ENCODE data around the gene SLCO2B1. TPM values are rescaled to one million over a fixed set of nuclear protein-coding genes. Genes with fewer than 3 reads are reported as not detected.

The SLCO2B1 gene
- total RNA-seq, 4 donors from 2014 or later, result 44.6 to 297 (median 208) TPM

DNA sequence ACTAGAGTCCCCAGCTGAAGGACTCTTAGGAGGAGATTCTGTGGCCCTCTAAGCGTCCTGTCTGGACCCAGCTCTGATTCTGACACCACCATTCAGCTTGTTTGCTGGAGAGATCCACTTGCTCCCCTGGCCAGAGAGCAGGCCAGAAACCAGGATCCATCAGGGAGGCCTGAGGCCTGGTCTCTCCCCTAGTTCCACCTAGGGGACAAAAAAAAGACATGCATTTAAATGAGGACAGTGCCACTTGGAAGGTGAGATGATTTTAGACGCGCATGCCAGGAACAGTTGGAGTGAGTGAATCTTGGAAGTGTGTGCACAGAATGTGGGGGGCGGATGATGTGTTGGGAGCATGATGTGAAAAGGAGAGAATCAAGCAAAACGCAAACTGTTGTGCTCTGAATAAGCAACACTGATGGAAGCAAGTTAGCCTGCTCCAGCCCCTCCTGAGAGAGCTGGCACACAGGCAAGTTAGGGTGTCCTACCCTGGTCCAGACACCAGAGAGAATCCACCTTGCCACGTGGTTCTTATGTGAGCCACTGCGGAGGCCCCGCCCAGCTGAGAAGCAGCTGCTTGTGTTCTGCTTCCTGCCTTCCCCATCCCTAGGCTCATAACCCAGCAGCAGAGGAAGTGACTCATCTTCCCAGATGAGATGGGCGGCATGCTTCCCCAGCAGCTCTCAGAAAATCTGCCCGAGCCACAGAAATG lies 8.0 kb upstream of the SLCO2B1 start:
- peak in 1 of 2 donors; percentile 17 for TF ChIP-seq POLR2A (IDR thresholded peaks at IDR 0.05)
- TF ChIP-seq, protein P1, sequence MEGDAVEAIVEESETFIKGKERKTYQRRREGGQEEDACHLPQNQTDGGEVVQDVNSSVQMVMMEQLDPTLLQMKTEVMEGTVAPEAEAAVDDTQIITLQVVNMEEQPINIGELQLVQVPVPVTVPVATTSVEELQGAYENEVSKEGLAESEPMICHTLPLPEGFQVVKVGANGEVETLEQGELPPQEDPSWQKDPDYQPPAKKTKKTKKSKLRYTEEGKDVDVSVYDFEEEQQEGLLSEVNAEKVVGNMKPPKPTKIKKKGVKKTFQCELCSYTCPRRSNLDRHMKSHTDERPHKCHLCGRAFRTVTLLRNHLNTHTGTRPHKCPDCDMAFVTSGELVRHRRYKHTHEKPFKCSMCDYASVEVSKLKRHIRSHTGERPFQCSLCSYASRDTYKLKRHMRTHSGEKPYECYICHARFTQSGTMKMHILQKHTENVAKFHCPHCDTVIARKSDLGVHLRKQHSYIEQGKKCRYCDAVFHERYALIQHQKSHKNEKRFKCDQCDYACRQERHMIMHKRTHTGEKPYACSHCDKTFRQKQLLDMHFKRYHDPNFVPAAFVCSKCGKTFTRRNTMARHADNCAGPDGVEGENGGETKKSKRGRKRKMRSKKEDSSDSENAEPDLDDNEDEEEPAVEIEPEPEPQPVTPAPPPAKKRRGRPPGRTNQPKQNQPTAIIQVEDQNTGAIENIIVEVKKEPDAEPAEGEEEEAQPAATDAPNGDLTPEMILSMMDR (IDR thresholded peaks at IDR 0.05), result peak in 2 of 6 experiments; percentile 5 to 16
- DNase-seq, result peak; percentile 70 to 89 (median 74)
- Histone ChIP-seq H3K27ac (peak overlapping the region in 3 of 4 donors; percentile 4 to 48 (median 46)), H3K4me3 (no peak overlapping the region), H3K4me1 (peaks cover 0 to 45% (median 5%) of the 10 kb centered on the region in 4 donors), H3K36me3 (no peaks in the 10 kb centered on the region), H3K27me3 (no peaks in the 10 kb centered on the region), H3K9me3 (no peaks in the 10 kb centered on the region)

DNA sequence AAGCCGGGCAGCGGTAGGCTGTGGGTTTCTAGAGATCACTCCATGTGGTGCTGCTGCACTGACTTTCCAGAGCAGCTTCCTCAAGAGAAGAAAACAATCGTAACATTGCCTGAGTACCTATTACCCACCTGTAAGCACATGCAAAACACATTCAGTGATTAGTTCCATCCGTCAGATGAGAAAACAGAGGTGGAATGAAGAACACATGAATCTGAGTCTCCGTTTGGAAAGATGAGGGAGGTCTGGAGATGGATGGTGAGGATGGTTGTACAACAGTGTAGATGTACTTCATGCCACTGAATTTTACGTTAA lies 7.5 kb upstream of the SLCO2B1 start:
- no peak overlapping the region for H3K4me3 ChIP-seq
- TF ChIP-seq, protein P1 (IDR thresholded peaks at IDR 0.05), result no peak
- no peak for TF ChIP-seq POLR2A (IDR thresholded peaks at IDR 0.05)
- H3K27ac ChIP-seq, result peak overlapping the region in 3 of 4 donors; percentile 4 to 48 (median 46)
- H3K4me1 ChIP-seq, result peaks cover 0 to 50% (median 5%) of the 10 kb centered on the region in 4 donors
- H3K36me3 ChIP-seq, result no peaks in the 10 kb centered on the region
- no peaks in the 10 kb centered on the region for H3K9me3 ChIP-seq
- no peaks in the 10 kb centered on the region for H3K27me3 ChIP-seq
- no peak for DNase-seq

DNA sequence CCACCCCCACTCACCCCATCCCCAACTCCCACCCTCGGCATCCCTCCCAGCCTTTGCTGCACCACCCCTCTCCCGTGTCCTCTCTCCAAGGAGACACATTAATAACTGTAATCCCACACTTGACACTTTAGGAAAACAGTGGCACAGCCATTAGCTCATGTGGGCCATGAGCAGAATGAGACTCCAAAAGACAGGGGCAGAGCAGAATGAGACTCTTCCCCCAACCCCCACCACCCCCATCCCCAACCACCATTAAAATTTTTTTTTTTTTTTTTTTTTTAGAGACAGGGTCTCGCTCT lies 6.2 kb upstream of the SLCO2B1 start:
- Histone ChIP-seq H3K27me3 (no peaks in the 10 kb centered on the region), H3K4me1 (peaks cover 0 to 56% (median 5%) of the 10 kb centered on the region in 4 donors), H3K4me3 (no peak overlapping the region), H3K36me3 (no peaks in the 10 kb centered on the region), H3K27ac (no peak overlapping the region), H3K9me3 (no peaks in the 10 kb centered on the region)
- TF ChIP-seq POLR2A (IDR thresholded peaks at IDR 0.05), result no peak
- no peak for DNase-seq

DNA sequence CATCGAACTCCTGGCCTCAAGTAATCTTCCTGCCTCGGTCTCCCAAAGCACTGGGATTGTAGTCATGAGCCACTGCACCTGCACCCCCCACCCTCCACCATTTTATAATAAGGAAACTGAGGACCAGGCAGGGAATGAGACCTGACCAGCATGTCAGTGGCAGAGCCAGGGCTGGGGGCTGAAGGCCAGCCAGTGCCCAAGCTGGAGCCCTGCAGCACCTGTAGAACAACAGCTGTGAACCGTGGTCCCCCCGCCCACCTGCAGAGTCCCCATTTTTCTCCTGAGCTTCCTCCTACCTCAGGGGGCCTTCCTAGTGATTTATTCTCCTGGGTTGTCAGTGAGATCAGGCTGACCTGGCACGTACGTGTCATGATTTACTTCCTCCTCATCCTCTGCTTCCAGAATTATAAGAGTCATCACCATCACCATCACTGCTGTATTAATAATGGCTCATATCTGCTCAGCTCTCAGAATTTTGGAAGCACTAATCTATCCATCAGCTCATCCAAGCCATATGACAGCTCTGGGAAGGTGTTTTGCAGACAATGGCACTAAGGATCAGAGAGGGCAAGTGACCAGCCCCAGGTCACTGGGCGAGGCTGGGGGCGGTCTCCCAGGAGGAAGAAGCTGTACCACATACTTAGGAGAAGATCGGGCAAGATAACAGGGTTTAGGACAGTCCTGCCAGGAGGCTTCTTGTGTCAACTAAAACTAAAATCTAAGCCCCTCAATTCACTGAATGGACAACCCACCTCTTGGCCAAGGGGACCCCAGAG lies 5.5 kb upstream of the SLCO2B1 start:
- peaks cover 0 to 63% (median 5%) of the 10 kb centered on the region in 4 donors for H3K4me1 ChIP-seq
- DNase-seq, result no peak
- no peak overlapping the region for H3K27ac ChIP-seq
- no peak for TF ChIP-seq POLR2A (IDR thresholded peaks at IDR 0.05)
- TF ChIP-seq, protein P1 (IDR thresholded peaks at IDR 0.05), result no peak
- no peaks in the 10 kb centered on the region for H3K27me3 ChIP-seq
- H3K9me3 ChIP-seq, result no peaks in the 10 kb centered on the region
- no peaks in the 10 kb centered on the region for H3K36me3 ChIP-seq
- H3K4me3 ChIP-seq, result no peak overlapping the region

DNA sequence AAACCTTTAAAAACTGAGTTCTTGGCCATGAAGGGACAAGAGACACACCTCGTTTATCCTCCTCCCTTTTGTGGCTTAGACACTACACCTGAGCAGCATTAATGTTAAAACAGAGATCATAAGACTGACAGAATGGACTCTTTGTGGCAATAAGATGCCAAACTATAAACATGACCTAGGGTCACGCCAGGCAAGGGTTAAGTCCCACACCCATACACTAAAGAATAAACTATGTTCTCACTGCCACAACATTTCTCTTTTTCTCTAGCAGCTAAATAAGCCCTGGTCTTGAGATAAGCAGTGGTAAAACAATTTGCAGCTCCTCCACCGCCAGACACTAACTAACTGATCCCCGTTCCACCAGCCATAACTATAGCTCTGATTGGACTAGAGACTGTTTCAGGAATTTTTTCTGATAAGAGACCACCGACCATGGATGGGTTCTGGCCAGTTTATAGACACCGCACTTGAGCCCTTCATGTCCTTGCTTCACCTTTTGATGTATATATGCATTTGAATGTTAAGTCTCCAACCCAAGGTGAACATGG lies 4.9 kb upstream of the SLCO2B1 start:
- no peak for DNase-seq

More for the DNA sequence above, 4.9 kb upstream of the SLCO2B1 start:
- no peaks in the 10 kb centered on the region for H3K27me3 ChIP-seq
- no peak overlapping the region for H3K4me3 ChIP-seq
- peak overlapping the region in 1 of 4 donors; percentile 20 for H3K27ac ChIP-seq
- TF ChIP-seq, protein P1 (IDR thresholded peaks at IDR 0.05), result peak in 1 of 6 experiments; percentile 5
- TF ChIP-seq POLR2A (IDR thresholded peaks at IDR 0.05), result no peak
- H3K4me1 ChIP-seq, result peaks cover 0 to 69% (median 5%) of the 10 kb centered on the region in 4 donors
- H3K36me3 ChIP-seq, result no peaks in the 10 kb centered on the region
- no peaks in the 10 kb centered on the region for H3K9me3 ChIP-seq

Measured in Peyer's patch (tissue), 4 donors.